PC-3 (cell line): ENCODE results near the gene TTC24. TPM values are rescaled to one million over a fixed set of nuclear protein-coding genes. Genes with fewer than 3 reads are reported as not detected.
A peak's percentile ranks its signal among the peaks of the same experiment; 100 is the strongest.

Experiments used
- ATAC-seq: fragments of 200-7000 bp; cut with Tn5 transposase; 2 replicates; pipeline ENCODE4 v1.9.1; 2020; ENCODE audit warnings: mild to moderate bottlenecking, moderate library complexity
- BruUV-seq: library from RNA; stranded (reverse); fragments of 400-500 nt; replicated peaks from 2 replicates; lab custom pipeline; 2021; lab: Mats Ljungman, UMichigan
- CTCF ChIA-PET: fragments of 300-600 bp; sonication (Branson Sonifier 250); formaldehyde crosslinking; loops from one replicate; lab custom pipeline; 2022; ENCODE audit warnings: antibody characterized with exemption; lab: Charles Lee
- POLR2A ChIA-PET: fragments of 300-600 bp; sonication (Branson Sonifier 250); formaldehyde crosslinking; loops from one replicate; lab custom pipeline; 2022; ENCODE audit warnings: antibody characterized with exemption; ENCODE audit not compliant: unreplicated experiment; lab: Charles Lee
- DNase-seq: peaks from one replicate; pipeline ENCODE4 v3.0.0-alpha.2; 2015
- H2AFZ ChIP-seq: fragments of 300-600 bp; sonication (generic); 2 replicates; pipeline ENCODE4 v1.6.0; 2016; ENCODE audit warnings: antibody characterized with exemption, low read length
- H3F3A ChIP-seq: fragments of 300-600 bp; sonication (generic); one replicate; pipeline ENCODE4 v1.6.0; 2017; ENCODE audit warnings: antibody characterized with exemption, low read length, control low read depth, mild to moderate bottlenecking; ENCODE audit not compliant: unreplicated experiment
- H3K27ac ChIP-seq: fragments of 300-600 bp; sonication (generic); 2 replicates; pipeline ENCODE4 v1.5.1; 2016; ENCODE audit warnings: mild to moderate bottlenecking, low read length
- H3K27me3 ChIP-seq: fragments of 300-600 bp; sonication (generic); 2 replicates; pipeline ENCODE4 v1.6.1; 2016; ENCODE audit warnings: low read length, mixed read lengths
- H3K36me3 ChIP-seq: fragments of 300-600 bp; sonication (generic); 2 replicates; pipeline ENCODE4 v1.6.1; 2016; ENCODE audit warnings: low read depth, mixed run types, low read length, mixed read lengths
- H3K4me1 ChIP-seq: fragments of 300-600 bp; sonication (generic); 2 replicates; pipeline ENCODE4 v1.5.1; 2016; ENCODE audit warnings: low read length; ENCODE audit not compliant: insufficient read depth
- H3K4me2 ChIP-seq: fragments of 300-600 bp; sonication (generic); 2 replicates; pipeline ENCODE4 v1.6.0; 2016; ENCODE audit warnings: low read length
- H3K4me3 ChIP-seq: fragments of 300-600 bp; sonication (generic); 2 replicates; pipeline ENCODE4 v1.5.1; 2016; ENCODE audit warnings: mild to moderate bottlenecking, low read length, mixed read lengths
- H3K79me2 ChIP-seq: fragments of 300-600 bp; sonication (generic); 2 replicates; pipeline ENCODE4 v1.6.1; 2017; ENCODE audit warnings: low read length, mixed read lengths
- H3K9ac ChIP-seq: fragments of 300-600 bp; sonication (generic); 2 replicates; pipeline ENCODE4 v1.6.0; 2016; ENCODE audit warnings: mild to moderate bottlenecking, low read length
- H3K9me2 ChIP-seq: fragments of 300-600 bp; sonication (generic); replicated peaks from 2 replicates; pipeline ENCODE4 v1.6.1; 2016; ENCODE audit warnings: mixed run types, low read length, mixed read lengths
- H3K9me3 ChIP-seq: fragments of 300-600 bp; sonication (generic); 2 replicates; pipeline ENCODE4 v1.6.1; 2016; ENCODE audit warnings: low read length, mixed read lengths
- H4K20me1 ChIP-seq: fragments of 300-600 bp; sonication (generic); 2 replicates; pipeline ENCODE4 v1.6.1; 2016; ENCODE audit warnings: low read length, mixed read lengths
- CTCF ChIP-seq: fragments of 300-600 bp; sonication (generic); conservative IDR thresholded peaks from 2 replicates; pipeline ENCODE4 v1.5.1; 2017; ENCODE audit warnings: antibody characterized with exemption, low read depth, mild to moderate bottlenecking, low read length
- EZH2 ChIP-seq: fragments of 300-600 bp; sonication (generic); IDR thresholded peaks from one replicate; pipeline ENCODE4 v1.6.1; 2017; ENCODE audit warnings: antibody characterized with exemption, mild to moderate bottlenecking, low read length; ENCODE audit not compliant: unreplicated experiment
- EZH2phosphoT487 ChIP-seq: fragments of 300-600 bp; sonication (generic); IDR thresholded peaks from 2 replicates; pipeline ENCODE4 v1.6.1; 2018; ENCODE audit warnings: mild to moderate bottlenecking, antibody characterized with exemption, low read length, borderline replicate concordance
- intact Hi-C: fragments of 100-400 bp; cut with micrococcal nuclease; formaldehyde crosslinking; loops from 2 replicates; pipeline ENCODE4 v1.9.0; 2023
- total RNA-seq: library from RNA; depleted of rRNA; stranded (reverse); fragments of >200 nt; gene quantifications from 2 replicates; pipeline ENCODE4 v1.2.3, GENCODE V29; 2014

The TTC24 gene
- total RNA-seq, 1 experiment from 2014 or later, result not detected

GRCh38 chr1:156618853-156619581, 39.5 kb downstream of the TTC24 start, which contains the start of gene HAPLN2:
HAPLN2 (plus strand) TSS chr1:156619415; CDS start chr1:156623491, 4,076 bp downstream.
- no peaks in the 10 kb centered on the region for H3K9me2 ChIP-seq
- ChIA-PET POLR2A (no interaction called here), CTCF (interaction anchor here (0.5 kb wide), 1 partner anchor 118 kb away, joined by 3 read pairs; no protein-coding TSS in a partner anchor)
- no peaks in the 10 kb centered on the region for H3K9me3 ChIP-seq
- DNase-seq, result peak; percentile 60
- H3K27me3 ChIP-seq, result peaks cover 25% of the 10 kb centered on the region
- TF ChIP-seq EZH2phosphoT487 (no peak), CTCF (peak; percentile 72), EZH2 (no peak)
- peaks cover 7% of the 10 kb centered on the region for H3K4me1 ChIP-seq
- H4K20me1 ChIP-seq, result no peaks in the 10 kb centered on the region
- no peak within 1 kb of the TSS for H2AFZ ChIP-seq
- no peak within 1 kb of the TSS for H3K9ac ChIP-seq
- no peaks in the 10 kb centered on the region for H3K36me3 ChIP-seq
- H3K79me2 ChIP-seq, result no peaks in the 10 kb centered on the region
- peak; percentile 66 for ATAC-seq
- intact Hi-C loops, result no loop called here
- H3K27ac ChIP-seq, result no peak within 1 kb of the TSS
- no peak within 1 kb of the TSS for H3K4me3 ChIP-seq
- BruUV-seq, result no TSS peak
- no peaks in the 10 kb centered on the region for H3F3A ChIP-seq
- H3K4me2 ChIP-seq, result no peak within 1 kb of the TSS

- Histone ChIP-seq H3K9me2 (no peaks in the 10 kb centered on the region), H3K4me1 (peaks cover 7% of the 10 kb centered on the region), H3K27ac (no peak overlapping the region), H3K27me3 (peaks cover 31% of the 10 kb centered on the region), H3K79me2 (no peaks in the 10 kb centered on the region), H3F3A (no peaks in the 10 kb centered on the region), H4K20me1 (no peaks in the 10 kb centered on the region), H3K4me3 (no peak overlapping the region), H3K36me3 (no peaks in the 10 kb centered on the region), H3K9ac (no peak overlapping the region), H2AFZ (no peak overlapping the region), H3K4me2 (no peak overlapping the region), H3K9me3 (no peaks in the 10 kb centered on the region)
- POLR2A ChIA-PET, result no interaction called here
- CTCF ChIA-PET, result no interaction called here
- no peak for DNase-seq
- intact Hi-C loops, result no loop called here
- TF ChIP-seq EZH2 (no peak), CTCF (0 out of 2 replicates have a peak, but pooled peaks have one; percentile 3)
- no TSS peak for BruUV-seq
- no peak for ATAC-seq
These were observed 40.0 kb downstream of the TTC24 start for GRCh38 chr1:156619582-156619955.

GRCh38 chr1:156622581-156623297, 43.2 kb downstream of the TTC24 start:
- Histone ChIP-seq H2AFZ (no peak overlapping the region), H3K4me2 (no peak overlapping the region), H3K27me3 (peaks cover 34% of the 10 kb centered on the region), H3K79me2 (no peaks in the 10 kb centered on the region), H3K36me3 (no peaks in the 10 kb centered on the region), H4K20me1 (no peaks in the 10 kb centered on the region), H3K4me3 (no peak overlapping the region), H3K9ac (no peak overlapping the region), H3K9me2 (no peaks in the 10 kb centered on the region), H3F3A (no peaks in the 10 kb centered on the region), H3K27ac (no peak overlapping the region), H3K4me1 (0 out of 2 replicates have a peak, but pooled peaks cover 6% of the 10 kb centered on the region), H3K9me3 (no peaks in the 10 kb centered on the region)
- CTCF ChIA-PET, result no interaction called here
- POLR2A ChIA-PET, result interaction anchor here (0.6 kb wide), 1 partner anchor 105 kb away, joined by 5 read pairs; no protein-coding TSS in a partner anchor
- intact Hi-C loops, result no loop called here
- BruUV-seq, result no TSS peak
- no peak for DNase-seq
- ATAC-seq, result no peak
- TF ChIP-seq CTCF, result no peak
